Caco-2 (cell line): ENCODE data around the gene NINJ2. TPM values are rescaled to one million over a fixed set of nuclear protein-coding genes. Genes with fewer than 3 reads are reported as not detected.

Experiments
- BruUV-seq: library from RNA; stranded (reverse); fragments of 400-500 nt; replicated peaks from 2 replicates; lab custom pipeline; 2021; lab: Mats Ljungman, UMichigan
- CTCF ChIA-PET: fragments of 300-600 bp; sonication (Branson Sonifier 250); formaldehyde crosslinking; loops from one replicate; lab custom pipeline; 2022; ENCODE audit warnings: antibody characterized with exemption; lab: Charles Lee
- POLR2A ChIA-PET: fragments of 300-600 bp; sonication (Branson Sonifier 250); formaldehyde crosslinking; loops from one replicate; lab custom pipeline; 2022; ENCODE audit warnings: antibody characterized with exemption; lab: Charles Lee
- DNase-seq, 2 experiments: peaks; one replicate each; pipeline versions ENCODE4 v3.0.0 to v3.0.0-alpha.2; 2020 to 2022
- H3K27me3 ChIP-seq: replicated peaks from 2 replicates; pipeline ENCODE4 v1.6.0; 2011; ENCODE audit warnings: low read length; ENCODE audit not compliant: control insufficient read depth, insufficient read depth
- H3K36me3 ChIP-seq: 2 replicates; pipeline ENCODE4 v1.5.1; 2011; ENCODE audit warnings: low read length; ENCODE audit not compliant: control insufficient read depth, insufficient read depth
- H3K4me1 ChIP-seq: fragments of 250-450 bp; sonication (Bioruptor Pico); 2 replicates; pipeline ENCODE4 v1.5.1; 2020; ENCODE audit warnings: mild to moderate bottlenecking
- H3K4me3 ChIP-seq: 2 replicates; pipeline ENCODE4 v1.5.1; 2011; ENCODE audit warnings: low read depth, mild to moderate bottlenecking, control low read depth, low read length
- H3K9me3 ChIP-seq: fragments of 250-450 bp; sonication (Bioruptor Pico); 2 replicates; pipeline ENCODE4 v1.5.1; 2020; ENCODE audit warnings: mild to moderate bottlenecking, moderate library complexity
- H3K27ac Mint-ChIP-seq: one replicate; pipeline ENCODE4 v1.8.0; 2022; ENCODE audit warnings: mixed read lengths; ENCODE audit not compliant: unreplicated experiment
- H3K27me3 Mint-ChIP-seq: one replicate; pipeline ENCODE4 v1.8.0; 2022; ENCODE audit warnings: mixed read lengths; ENCODE audit not compliant: insufficient read depth, unreplicated experiment
- H3K36me3 Mint-ChIP-seq: one replicate; pipeline ENCODE4 v1.8.0; 2022; ENCODE audit warnings: mild to moderate bottlenecking, mixed read lengths; ENCODE audit not compliant: insufficient read depth, unreplicated experiment
- H3K4me1 Mint-ChIP-seq: one replicate; pipeline ENCODE4 v1.8.0; 2022; ENCODE audit warnings: low read depth, mixed read lengths; ENCODE audit not compliant: unreplicated experiment
- H3K4me3 Mint-ChIP-seq: one replicate; pipeline ENCODE4 v1.8.0; 2022; ENCODE audit warnings: mild to moderate bottlenecking, moderate library complexity, mixed read lengths; ENCODE audit not compliant: unreplicated experiment
- H3K9me3 Mint-ChIP-seq: one replicate; pipeline ENCODE4 v1.8.0; 2022; ENCODE audit warnings: mixed read lengths; ENCODE audit not compliant: unreplicated experiment
- intact Hi-C: fragments of 100-400 bp; cut with micrococcal nuclease; formaldehyde crosslinking; loops from one replicate; pipeline ENCODE4 v1.10.0; 2022; ENCODE audit not compliant: unreplicated experiment
- total RNA-seq: library from RNA; stranded (reverse); gene quantifications from 2 replicates; pipeline ENCODE4 v1.2.3, GENCODE V29; 2022
- TF ChIP-seq, protein P1 (sequence below), 2 experiments: fragments of 200-600 bp in 1 of 2; IDR thresholded peaks; 1 replicate in 1 of 2; 2 replicates in 1 of 2; pipeline versions ENCODE4 v1.5.1 to v1.8.0; 2011 to 2022; ENCODE audit warnings: antibody characterized with exemption in 1 of 2, control low read depth in 1 of 2, inconsistent platforms in 1 of 2, low read depth in 1 of 2, low read length in 1 of 2, mild to moderate bottlenecking in 1 of 2, moderate library complexity in 1 of 2; ENCODE audit not compliant: insufficient read depth in 1 of 2, severe bottlenecking in 1 of 2, unreplicated experiment in 1 of 2

The NINJ2 gene
- total RNA-seq, 1 experiment from 2014 or later: 7.0 TPM

DNA sequence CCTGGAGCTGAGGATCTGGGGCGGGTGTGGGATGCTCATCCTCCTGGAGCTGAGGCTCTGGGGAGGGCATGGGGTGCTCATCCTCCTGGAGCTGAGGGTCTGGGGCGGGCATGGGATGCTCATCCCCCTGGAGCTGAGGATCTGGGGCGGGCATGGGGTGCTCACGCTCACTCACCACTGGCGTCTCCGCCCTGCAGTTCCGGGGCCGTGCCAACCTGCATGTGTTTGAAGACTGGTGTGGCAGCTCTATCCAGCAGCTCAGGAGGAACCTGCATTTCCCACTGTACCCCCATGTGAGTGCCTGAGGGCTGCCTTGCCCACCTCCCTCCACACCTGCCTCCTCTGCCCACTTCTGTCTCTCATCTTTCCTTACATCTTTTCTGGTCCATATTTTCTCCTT, 119.1 kb downstream of the NINJ2 start:
- Histone ChIP-seq H3K27me3 (no peaks in the 10 kb centered on the region), H3K36me3 (no peaks in the 10 kb centered on the region; the same call in 1 of the 2 replicates), H3K4me1 (peaks cover 24% of the 10 kb centered on the region), H3K9me3 (no peaks in the 10 kb centered on the region), H3K4me3 (no peak overlapping the region)
- H3K4me3 Mint-ChIP-seq: no peak overlapping the region
- H3K27me3 Mint-ChIP-seq: no peaks in the 10 kb centered on the region
- ChIA-PET POLR2A (no interaction called here), CTCF (interaction anchor here (0.5 to 3.2 kb wide), 5 partner anchors 36 to 143 kb away, joined by 3 to 21 read pairs (median 4); partner anchors contain the start of gene CCDC77)
- intact Hi-C loops: no loop called here
- no TSS peak for BruUV-seq
- DNase-seq: no peak
- H3K27ac Mint-ChIP-seq: no peak overlapping the region
- no peaks in the 10 kb centered on the region for H3K9me3 Mint-ChIP-seq
- H3K4me1 Mint-ChIP-seq: peaks cover 26% of the 10 kb centered on the region
- TF ChIP-seq, protein P1, sequence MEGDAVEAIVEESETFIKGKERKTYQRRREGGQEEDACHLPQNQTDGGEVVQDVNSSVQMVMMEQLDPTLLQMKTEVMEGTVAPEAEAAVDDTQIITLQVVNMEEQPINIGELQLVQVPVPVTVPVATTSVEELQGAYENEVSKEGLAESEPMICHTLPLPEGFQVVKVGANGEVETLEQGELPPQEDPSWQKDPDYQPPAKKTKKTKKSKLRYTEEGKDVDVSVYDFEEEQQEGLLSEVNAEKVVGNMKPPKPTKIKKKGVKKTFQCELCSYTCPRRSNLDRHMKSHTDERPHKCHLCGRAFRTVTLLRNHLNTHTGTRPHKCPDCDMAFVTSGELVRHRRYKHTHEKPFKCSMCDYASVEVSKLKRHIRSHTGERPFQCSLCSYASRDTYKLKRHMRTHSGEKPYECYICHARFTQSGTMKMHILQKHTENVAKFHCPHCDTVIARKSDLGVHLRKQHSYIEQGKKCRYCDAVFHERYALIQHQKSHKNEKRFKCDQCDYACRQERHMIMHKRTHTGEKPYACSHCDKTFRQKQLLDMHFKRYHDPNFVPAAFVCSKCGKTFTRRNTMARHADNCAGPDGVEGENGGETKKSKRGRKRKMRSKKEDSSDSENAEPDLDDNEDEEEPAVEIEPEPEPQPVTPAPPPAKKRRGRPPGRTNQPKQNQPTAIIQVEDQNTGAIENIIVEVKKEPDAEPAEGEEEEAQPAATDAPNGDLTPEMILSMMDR (IDR thresholded peaks at IDR 0.05; ENCODE audit: insufficient read depth in 1 of 2, low read depth in 1 of 2, low read length in 1 of 2, severe bottlenecking in 1 of 2, unreplicated experiment in 1 of 2): no peak
- H3K36me3 Mint-ChIP-seq: peaks cover 31% of the 10 kb centered on the region

DNA sequence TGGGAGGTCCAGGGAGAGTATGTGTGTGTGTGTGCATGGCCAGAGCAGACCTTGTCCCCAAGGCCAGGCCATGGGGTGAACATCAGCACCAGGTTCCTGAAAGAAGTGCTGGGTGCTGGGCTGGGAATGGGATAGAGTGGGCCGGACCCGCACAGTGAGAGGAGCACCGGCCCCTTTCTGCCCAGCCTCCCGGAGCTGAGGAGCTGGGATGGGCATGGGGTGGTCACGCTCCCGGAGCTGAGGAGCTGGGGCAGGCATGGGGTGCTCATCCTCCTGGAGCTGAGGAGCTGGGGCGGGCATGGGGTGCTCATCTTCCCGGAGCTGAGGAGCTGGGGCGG, 120.2 kb downstream of the NINJ2 start:
- no TSS peak for BruUV-seq
- Histone ChIP-seq H3K36me3 (no peaks in the 10 kb centered on the region; the same call in none of the 2 replicates), H3K9me3 (no peaks in the 10 kb centered on the region), H3K4me3 (no peak overlapping the region), H3K4me1 (peaks cover 31% of the 10 kb centered on the region), H3K27me3 (no peaks in the 10 kb centered on the region)
- Mint-ChIP-seq H3K9me3 (no peaks in the 10 kb centered on the region), H3K4me1 (peaks cover 26% of the 10 kb centered on the region), H3K36me3 (peaks cover 35% of the 10 kb centered on the region), H3K4me3 (no peak overlapping the region), H3K27ac (peak overlapping the region; percentile 39), H3K27me3 (no peaks in the 10 kb centered on the region)
- no peak for DNase-seq
- intact Hi-C loops: no loop called here
- CTCF ChIA-PET: interaction anchor here (0.8 to 3.2 kb wide), 2 partner anchors 86 to 101 kb away, joined by 3 to 21 read pairs; no protein-coding TSS in a partner anchor
- POLR2A ChIA-PET: interaction anchor here (0.6 kb wide), 1 partner anchor 103 kb away, joined by 3 read pairs; no protein-coding TSS in a partner anchor
- TF ChIP-seq, protein P1 (IDR thresholded peaks at IDR 0.05; ENCODE audit: insufficient read depth in 1 of 2, low read depth in 1 of 2, low read length in 1 of 2, severe bottlenecking in 1 of 2, unreplicated experiment in 1 of 2): no peak

DNA sequence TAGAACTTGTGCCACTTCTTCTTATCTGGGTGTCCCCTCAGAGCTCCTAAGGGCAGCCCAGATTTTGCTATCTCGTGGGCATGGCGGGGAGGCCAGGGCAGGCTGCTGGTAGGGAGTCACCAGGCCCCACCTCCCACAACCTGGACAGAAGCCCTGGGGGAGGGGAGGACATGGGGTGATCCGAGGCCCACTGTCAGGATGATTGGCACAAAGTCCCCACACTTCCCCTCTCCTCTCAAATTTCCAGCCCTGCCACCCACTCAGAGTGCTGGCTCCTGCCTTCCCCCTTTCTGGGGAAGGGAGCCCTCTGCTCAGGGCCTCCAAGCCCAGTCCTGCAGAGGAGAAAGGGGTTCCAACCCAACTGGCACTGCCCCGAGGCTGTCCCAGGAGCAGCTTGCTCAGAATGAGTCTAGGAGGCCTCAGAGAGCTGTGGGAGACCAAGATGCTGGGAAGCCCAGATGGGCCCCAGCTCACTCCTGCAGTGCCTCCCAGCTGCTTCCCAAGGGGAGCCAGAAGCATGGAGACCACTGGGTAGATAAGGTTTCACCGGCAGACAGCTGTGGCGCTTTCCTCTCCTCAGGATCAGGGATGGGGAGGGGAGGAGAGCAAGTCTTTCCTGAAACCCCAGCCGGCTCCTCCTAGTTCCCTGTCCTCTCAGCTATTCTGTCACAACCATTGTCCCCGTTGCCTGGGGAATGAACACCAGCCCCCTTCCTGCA, 120.7 kb downstream of the NINJ2 start:
- H3K27me3 ChIP-seq: no peaks in the 10 kb centered on the region
- no peaks in the 10 kb centered on the region for H3K9me3 ChIP-seq
- H3K27ac Mint-ChIP-seq: peak overlapping the region; percentile 39
- H3K9me3 Mint-ChIP-seq: no peaks in the 10 kb centered on the region
- ChIA-PET POLR2A (no interaction called here), CTCF (interaction anchor here (0.8 to 3.2 kb wide), 3 partner anchors 40 to 100 kb away, joined by 3 to 21 read pairs (median 3); no protein-coding TSS in a partner anchor)
- H3K36me3 ChIP-seq: no peaks in the 10 kb centered on the region; the same call in none of the 2 replicates
- intact Hi-C loops: no loop called here
- BruUV-seq: no TSS peak
- H3K4me1 Mint-ChIP-seq: peaks cover 29% of the 10 kb centered on the region
- H3K4me1 ChIP-seq: peaks cover 36% of the 10 kb centered on the region
- no peak overlapping the region for H3K4me3 ChIP-seq
- no peak for DNase-seq
- H3K4me3 Mint-ChIP-seq: no peak overlapping the region
- H3K27me3 Mint-ChIP-seq: no peaks in the 10 kb centered on the region
- H3K36me3 Mint-ChIP-seq: peaks cover 37% of the 10 kb centered on the region
- TF ChIP-seq, protein P1 (IDR thresholded peaks at IDR 0.05; ENCODE audit: insufficient read depth in 1 of 2, low read depth in 1 of 2, low read length in 1 of 2, severe bottlenecking in 1 of 2, unreplicated experiment in 1 of 2): no peak
